IPS DF 19.7 (cell line): Measurements from ENCODE around the gene KIAA2012.

Source experiments
- DNase-seq: peaks from one replicate; pipeline ENCODE4 v3.0.0-alpha.2; 2013; ENCODE audit warnings: low read depth, low spot score

The KIAA2012 gene

GRCh38 chr2:202149155-202149762, 76.2 kb downstream of the KIAA2012 start:
- DNase-seq, result peak; percentile 28

DNA sequence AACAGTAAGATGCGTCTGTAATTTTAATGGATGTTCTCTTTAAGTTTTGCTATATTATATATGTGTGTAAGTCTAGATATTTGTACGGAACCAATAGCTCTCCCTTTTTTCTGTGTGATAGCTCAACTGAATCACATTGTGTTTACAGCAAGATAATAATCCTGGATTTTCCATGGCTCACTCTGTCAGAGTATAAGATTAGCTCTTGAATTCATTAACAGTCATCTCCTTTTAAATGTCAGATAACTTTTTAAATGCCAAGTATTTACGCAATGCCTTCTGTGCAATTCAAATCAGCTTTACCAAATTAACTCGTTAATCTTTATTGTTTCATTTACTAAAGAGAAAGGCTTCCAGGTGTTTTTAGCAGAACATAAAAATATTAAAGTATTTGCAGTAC, 76.9 kb downstream of the KIAA2012 start:
- DNase-seq, result no peak

DNA sequence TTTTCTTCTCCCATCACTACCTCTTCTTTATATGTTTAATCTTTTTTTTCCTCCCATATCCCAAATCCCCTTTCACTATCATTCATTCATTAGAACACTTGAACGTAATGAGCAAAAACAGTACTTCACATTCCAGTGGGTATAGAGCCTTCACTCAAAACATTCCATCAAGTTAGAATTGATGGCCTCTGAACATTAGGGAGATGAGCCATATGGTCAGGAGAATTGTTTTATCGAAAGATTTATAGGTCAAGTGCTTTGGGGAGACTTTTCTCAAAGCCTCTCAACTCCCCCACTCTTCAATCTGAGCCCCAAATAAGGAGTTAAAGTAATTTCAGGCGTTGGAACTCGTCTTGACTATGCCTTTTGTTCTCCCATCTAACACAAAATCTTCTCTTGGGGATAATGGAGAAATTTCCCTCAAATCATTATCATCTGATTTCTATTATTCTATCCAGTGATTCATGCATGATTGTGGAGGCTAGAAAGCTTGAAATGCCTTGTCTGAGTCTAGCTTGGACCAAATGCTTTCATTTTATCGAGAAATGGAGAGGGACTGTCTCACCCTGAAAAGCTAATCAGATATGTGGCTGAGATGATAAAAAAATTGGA, 79.2 kb downstream of the KIAA2012 start:
- no peak for DNase-seq

DNA sequence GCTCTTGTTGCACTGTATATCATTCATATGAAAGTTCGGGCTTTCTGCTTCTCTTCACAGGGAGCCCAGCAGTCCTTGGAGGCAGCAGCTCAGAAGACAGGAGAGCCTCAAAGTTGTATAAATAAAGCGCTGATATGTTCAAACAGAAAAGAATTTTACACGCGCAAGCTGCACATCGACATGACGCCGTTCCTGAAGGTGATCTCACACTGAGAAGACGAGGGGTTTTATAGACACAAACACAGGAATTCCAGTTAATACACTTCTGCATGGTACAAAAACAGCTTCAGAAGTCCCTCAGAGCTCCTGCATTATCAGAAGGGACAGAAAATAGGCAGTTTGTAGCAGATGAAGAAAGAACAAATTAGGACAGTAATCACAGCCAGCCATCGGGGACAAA, 81.6 kb downstream of the KIAA2012 start:
- DNase-seq, result no peak

DNA sequence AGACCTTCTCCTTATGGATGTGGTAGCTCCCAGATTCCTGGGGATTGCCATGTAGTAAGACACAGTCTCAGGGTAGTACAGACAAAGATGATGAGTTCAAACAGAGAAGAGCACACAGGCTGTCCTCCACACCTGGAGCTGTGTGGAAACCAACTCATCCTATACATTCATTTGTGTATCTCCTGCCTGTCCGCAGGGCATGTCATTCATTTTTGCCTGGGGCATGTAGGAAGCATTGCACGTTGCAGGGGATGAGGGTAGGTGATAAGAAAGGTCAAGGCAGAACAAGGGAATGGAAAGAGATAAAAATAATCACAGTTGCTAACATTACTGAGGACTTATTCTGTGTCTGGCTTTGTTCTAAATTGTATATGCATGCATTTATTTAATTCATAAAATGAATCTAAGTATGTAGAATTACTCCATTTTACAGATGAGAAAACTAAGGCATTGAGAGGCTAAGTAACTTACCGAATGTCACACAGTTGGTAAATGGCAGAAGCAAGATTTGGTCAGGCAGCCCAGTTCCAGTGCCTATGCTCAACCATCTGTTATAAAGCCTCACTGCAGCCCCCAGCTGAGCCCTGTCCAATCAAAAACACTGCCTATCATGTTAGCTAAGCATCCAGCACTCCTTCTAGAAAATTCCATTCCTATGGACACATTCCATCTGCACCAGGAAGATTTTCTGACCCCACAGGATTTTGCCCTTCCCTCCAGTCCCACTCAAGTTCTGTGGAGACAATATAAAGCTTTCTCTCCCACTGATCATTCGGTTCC, 84.3 kb downstream of the KIAA2012 start:
- DNase-seq, result no peak

DNA sequence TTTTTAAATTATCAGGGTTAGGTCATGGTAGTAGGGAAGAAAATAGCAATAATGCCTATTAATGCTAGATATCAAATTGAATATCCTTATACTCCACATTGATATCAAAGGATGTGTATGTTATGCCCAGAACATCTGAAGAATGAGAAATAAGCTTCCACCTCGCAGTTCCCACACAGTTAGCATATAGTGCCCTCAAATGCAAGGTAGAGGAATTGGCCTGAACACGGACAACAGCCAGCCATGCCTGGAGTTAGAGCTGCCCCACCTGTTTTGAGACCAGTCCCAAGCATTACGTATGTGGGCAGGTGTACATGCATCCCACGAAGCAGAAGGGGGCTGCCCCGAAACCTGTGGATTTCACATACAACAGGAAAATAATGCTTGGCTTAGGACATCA, 85.7 kb downstream of the KIAA2012 start:
- DNase-seq, result no peak

DNA sequence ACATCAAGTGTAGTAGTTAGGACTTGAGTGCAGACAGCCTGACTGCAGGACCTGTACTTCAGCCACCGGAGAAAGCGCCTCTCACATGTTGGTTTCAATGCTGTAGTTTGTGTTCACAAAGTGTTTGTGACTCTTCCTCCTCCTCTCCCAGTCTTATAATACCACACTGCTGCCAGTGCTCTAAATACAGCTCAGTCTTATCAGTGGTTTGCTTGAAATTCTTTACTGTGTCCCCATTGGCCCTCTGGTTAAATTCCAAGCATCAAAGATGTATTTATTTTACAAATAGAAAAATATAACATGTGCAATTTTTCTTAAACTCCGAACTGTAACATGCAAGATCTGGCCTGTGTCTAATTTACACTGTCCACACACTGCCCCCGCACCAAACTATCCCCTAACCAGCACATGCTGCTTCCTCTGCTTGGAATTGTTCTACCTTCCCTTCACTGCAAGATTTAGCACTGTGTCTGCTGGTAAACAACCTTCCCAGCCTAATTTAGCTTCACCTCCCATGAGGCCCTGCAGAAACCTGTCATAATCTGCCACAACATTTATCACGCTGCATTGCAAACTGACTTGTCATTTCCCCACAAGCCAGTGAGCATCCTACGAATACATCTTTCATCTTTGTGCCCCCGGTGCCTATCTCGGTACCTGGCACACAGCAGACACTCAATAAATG, 88.2 kb downstream of the KIAA2012 start:
- DNase-seq, result no peak

- DNase-seq, result no peak
These were observed 91.4 kb downstream of the KIAA2012 start for GRCh38 chr2:202164411-202164810.

- DNase-seq, result no peak
These were observed 92.2 kb downstream of the KIAA2012 start for GRCh38 chr2:202165208-202165607.

- DNase-seq, result no peak
These were observed 92.9 kb downstream of the KIAA2012 start for GRCh38 chr2:202165945-202166344.

GRCh38 chr2:202169131-202169530, 96.1 kb downstream of the KIAA2012 start:
- DNase-seq, result no peak

- DNase-seq, result no peak
These were observed 96.9 kb downstream of the KIAA2012 start for GRCh38 chr2:202169832-202170424.

- no peak for DNase-seq
These were observed 98.3 kb downstream of the KIAA2012 start for GRCh38 chr2:202171241-202171825.

DNA sequence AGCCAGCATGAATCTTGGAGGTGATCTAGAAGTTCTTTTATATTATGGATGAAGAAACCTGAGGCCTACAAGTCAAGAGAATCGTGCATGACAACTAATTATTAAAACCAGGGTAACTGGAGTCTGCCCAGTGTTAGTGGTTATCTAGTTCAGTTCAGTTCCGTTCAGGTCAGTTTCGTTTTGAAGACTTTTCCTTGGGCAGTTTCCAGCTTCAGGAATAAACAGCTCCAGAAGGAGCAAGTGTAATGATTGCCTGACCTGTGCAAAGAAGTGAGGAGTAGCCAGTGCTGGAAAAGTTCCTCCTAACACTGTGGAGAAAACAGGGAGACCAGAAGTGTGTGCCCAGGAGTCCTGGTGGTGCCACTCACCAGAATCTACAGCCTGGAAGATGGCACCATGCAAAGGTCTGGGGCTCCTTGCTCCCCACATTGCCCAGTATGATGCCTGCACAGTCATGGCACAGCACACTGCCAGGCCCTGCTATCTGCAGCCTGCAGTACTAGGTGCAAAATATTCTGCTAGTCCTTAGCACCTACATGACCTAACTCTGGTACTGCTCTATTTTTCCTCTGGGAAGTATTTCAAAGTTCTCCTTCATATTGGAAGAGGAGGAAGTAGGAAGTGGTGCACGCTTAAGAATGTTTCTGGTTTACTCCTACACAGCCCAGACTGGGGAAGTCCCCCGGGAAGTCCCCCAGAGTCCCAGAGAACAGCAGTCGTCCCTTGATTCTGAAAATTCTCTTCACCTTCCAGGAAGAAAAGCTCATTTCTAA, 99.6 kb downstream of the KIAA2012 start:
- no peak for DNase-seq

DNA sequence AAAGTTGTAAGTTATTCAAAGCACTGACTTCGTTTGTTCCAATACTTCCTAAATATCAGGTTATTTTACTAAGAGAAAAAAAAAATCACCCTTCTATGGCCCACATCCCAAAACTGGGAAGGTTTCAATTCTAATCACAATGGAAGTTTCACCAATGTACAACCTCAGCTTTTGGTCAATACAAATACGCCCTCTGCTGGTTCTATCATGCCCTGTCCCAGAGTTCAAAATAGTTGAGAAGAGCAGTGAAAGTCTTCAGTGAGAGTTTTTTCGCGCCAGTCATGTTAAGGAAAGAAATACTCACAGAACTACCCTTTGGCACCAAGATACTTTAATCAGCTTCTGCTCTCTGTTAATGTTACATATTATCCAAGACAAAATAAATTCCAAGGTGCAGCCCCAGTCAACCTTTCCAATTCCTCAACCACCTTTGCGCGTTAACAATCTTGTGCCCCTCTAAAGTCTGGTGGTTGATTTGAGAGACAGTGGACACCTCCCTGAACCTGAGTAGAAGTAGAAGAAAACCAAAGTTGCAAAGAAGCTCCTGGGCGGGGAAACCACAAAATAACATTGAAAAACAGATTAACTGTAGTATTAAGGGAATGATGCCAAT, 105.4 kb downstream of the KIAA2012 start:
- DNase-seq, result no peak

GRCh38 chr2:202184557-202184956, 111.5 kb downstream of the KIAA2012 start:
- no peak for DNase-seq

DNA sequence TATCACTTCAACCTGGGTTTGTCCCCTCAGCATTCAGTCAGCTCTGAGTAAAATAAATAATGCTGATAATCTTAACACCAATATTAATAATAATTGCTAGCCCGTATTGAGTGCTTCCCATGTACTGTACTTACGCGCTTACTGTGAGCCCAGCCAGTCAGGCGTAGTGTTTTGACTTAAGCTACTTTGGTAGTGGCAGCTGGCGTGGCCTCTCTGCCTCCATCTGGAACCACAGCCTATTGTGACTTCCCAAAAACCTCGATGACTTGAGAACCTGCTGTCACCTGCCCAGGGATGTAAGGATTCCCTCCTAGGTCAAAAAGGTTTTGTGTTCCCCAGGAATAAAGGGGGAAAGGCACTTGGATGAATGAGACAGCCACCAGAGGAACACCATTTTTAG, 112.1 kb downstream of the KIAA2012 start:
- DNase-seq, result no peak

DNA sequence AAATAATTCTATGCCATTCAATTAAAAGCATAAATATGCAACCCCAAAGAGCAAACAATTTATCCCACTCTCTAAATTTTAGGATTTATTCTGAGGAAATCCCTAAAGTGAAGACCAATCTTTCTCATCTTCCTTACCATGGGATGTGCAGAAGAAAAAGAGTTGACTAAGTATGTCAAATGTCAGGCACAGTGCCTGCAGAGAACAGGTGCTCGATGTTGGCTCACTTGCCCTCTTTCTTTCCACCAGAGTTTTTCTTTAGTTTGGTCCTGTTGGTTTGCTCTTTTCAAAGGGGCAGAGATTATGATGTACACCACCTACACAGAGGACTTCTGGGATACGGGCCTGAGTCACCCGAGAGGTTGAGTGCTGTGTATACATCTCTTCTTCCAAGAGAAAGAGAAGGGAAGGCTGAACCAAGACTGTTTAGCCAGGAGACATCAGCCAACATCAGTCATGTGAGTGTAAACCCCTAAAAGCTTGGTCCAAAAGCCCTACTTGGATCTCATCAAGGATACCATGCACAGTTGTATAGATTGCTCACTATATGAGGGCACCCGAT, 113.7 kb downstream of the KIAA2012 start:
- DNase-seq, result no peak

DNA sequence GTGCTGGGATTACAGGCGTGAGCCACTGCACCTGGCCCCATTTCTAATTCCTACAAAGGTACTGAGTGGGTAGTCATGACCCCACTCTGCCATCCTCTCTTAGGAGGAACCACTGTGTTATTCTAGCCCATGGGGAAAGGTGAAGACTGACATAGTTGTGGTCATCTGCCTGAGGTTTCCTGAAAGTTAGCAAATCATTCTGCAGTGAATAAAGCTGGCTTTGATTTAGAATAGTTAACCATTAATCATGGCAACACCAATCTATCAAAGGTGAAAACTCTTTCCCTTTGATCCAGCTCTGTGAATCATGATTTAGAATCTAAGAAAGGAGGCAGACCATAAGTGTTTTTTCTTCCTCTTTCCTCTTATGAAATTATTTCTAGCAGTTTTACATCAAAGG, 114.5 kb downstream of the KIAA2012 start:
- no peak for DNase-seq

GRCh38 chr2:202193305-202193704, 120.2 kb downstream of the KIAA2012 start:
- DNase-seq, result no peak
